HL-60/S4 treated with retinoic acid at 250 ng/mL for 4 days and 3 days (cell line): ENCODE measurements around the gene PCBP4.
"Not testable (repeated sequence)": the region's sequence is repeated elsewhere in the genome, so short reads cannot be mapped to it uniquely, and the experiment has no call there.

Source experiments
- in situ Hi-C: fragments of 300-500 bp; cut with MboI; formaldehyde crosslinking; loops from 2 replicates; pipeline ENCODE4 v1.7.0; 2022; ENCODE audit warnings: low sequenced_read_pairs

PCBP4 gene

DNA sequence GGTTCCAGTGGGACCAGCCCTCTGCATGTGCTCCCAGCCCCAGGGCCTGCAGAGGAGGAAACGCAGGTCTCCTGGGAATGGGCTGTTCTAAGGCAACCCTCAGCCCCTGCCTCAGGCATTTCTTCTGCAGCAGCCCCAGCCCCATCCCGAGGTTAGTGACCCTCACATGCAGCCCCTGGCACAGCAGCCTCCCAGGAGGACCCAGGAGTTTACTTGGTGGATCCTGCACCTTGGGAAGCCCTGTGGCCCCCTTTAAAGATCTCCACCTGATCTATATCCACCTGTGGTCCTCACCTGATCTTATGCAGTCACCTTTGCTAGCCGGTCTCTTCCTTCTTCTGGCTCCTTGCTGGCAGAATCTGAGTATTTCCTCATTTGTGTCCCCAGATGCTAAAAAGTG is 38.3 kb downstream of the PCBP4 start:
- in situ Hi-C loops = not testable (repeated sequence)

DNA sequence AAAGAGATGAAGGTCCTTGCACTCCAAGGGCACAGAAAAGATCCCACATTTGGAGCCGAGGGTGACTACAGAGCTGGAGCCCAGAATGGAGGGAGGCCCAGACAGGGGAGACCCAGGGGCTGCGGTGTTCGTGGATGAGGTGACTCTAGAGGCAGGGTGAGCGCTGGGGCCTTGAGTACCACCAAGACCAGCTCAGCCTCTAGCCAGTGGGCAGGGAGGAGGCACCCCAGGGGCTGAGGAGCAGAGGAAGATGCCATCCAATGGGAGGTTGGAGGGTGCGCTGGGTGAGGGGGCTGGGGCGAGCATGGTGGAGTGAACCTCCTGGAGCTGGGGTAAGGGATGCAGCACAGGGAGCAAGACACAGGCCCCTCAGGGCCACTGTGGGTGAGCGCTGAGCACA is 38.8 kb downstream of the PCBP4 start:
- in situ Hi-C loops = no loop called here

DNA sequence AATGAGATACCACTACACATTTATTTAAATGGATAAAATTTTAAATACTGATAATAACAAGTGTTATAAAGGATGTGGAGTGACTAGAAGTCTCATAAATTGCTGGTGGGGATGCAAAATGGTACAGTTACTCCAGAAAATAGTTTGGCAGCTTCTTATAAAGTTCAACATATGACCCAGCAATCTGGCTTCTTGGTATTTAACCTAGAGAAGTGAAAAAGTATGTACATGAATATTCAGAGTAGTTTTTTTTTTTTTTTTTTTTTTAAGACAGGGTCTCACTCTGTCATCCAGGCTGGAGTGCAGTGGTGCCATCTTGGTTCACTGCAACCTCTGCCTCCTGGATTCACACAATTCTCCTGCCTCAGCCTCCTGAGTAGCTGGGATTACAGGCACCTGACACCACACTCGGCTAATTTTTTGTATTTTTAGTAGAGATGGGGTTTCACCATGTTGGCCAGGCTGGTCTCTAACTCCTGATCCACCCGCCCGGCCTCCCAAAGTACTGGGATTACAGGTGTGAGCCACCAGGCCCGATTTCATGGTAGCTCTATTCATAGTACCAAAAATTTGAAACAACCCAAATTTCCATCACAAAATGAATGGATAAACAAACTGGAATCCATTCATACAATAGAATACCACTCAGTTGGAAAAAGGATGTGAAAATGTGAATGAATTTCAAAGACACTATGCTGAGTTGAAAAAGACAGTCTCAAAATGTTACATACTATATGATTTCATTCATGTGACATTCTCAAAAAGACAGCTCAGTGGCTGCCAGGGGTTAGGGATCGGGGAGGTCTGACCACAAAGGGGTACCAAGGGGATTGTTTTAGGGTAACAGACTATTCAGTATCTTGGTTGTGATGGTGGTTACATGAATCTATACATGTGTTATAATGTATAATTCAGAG is 39.9 kb downstream of the PCBP4 start:
- in situ Hi-C loops = no loop called here

DNA sequence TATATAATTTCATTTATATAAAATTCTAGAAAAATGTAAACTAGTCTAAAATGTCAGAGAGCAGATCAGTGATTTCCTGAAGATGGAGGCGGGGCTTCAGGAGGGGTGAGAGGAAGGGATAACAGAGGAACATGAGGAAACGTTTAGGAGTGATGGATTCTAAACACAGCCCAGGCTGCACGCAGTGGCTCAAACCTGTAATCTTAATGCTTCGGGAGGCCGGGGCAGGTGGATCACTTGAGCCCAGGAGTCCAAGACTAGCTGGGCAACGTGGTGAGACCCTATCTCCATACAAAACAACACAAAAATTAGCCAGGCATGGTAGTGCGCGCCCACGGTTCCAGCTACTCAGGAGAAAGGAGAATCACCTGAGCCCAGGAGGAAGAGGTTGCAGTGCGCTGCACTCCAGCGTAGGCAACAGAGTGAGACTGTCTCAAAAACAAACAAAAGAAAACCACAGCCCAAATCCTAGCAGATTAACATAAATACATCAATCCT is 46.1 kb downstream of the PCBP4 start:
- in situ Hi-C loops = no loop called here

DNA sequence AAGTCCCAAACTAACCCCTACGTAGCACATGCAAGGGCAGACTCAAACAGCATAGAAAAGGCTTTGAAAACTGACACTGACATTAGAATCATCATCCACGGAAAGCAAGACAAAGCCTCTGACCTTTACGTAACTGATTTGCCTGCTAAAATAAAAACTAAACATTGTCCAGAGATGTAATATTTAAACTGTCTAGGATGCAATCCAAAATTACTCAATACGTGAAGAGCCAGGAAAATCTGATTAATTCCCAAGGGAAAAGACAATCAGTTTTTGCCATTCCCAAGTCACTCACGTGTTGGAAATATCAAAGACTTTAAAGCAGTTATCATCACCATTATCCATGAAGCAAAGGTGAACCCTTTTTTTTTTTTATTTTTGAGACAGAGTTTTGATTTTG is 50.8 kb downstream of the PCBP4 start:
- in situ Hi-C loops = no loop called here

DNA sequence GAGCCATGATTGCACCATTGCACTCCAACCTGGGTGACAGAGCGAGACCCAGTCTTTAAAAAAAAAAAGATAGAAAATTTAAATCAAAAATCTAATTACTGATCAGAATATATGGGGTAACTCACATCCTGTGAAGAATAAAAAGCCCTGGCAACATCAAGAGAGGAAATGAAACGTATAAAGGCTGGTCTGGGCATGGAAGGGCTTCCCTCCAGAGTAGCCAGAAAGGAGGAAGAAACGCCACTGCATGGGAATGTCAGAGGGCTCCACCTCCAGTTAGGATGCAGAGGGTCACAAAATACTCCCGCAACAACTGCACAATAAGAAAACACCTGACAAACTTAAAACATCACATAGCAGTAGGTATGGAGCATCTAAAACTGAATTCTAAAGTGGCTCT is 59.2 kb downstream of the PCBP4 start:
- in situ Hi-C loops = no loop called here
